Measurements from ENCODE around the gene C4B.
"Not testable (repeated sequence)": the region's sequence is repeated elsewhere in the genome, so short reads cannot be mapped to it uniquely, and the experiment has no call there.

DNA sequence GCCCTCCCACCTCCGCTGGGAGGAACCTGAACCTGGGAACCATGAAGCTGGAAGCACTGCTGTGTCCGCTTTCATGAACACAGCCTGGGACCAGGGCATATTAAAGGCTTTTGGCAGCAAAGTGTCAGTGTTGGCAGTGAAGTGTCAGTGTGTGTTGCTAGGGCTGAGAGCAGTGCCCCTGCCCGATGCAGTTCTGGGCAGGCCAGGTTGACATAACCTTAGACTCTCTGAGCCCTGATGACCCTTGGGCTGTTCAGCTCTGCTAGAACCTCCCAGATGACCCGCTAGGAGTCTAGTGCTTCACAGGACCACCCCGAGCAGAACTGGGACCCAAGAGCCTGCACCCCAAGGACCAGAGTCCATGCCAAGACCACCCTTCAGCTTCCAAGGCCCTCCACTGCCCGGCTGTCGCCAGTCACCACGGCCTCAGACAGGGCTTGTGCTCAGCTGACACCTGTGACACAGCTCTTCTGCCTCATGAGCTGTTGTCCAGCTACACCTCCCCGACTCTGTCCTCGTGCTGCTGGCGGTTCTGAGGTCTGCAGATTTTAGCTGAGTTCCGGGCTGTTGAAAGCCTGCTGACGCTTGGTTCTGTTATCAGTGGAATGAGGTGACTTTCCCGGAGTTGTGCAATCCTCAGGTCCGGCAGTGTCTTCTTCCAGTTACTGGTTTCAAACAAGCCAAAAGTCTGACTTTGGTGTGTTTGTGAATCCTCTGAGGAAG is 11.9 kb upstream of the C4B start:
- not testable (repeated sequence) for TF ChIP-seq CTCF (IDR thresholded peaks at IDR 0.05); EZH2 (IDR thresholded peaks at IDR 0.05; ENCODE audit: borderline replicate concordance, insufficient read depth, low read depth, low read length, poor library complexity, severe bottlenecking)
